GM19467 (cell line): ENCODE measurements around the gene EXD3.

ENCODE experiments used
- ATAC-seq: cut with Tn5 transposase; IDR thresholded peaks from one replicate; pipeline ENCODE4 v1.9.1; 2021; ENCODE audit warnings: mild to moderate bottlenecking, moderate library complexity; ENCODE audit not compliant: unreplicated experiment

EXD3 gene

DNA sequence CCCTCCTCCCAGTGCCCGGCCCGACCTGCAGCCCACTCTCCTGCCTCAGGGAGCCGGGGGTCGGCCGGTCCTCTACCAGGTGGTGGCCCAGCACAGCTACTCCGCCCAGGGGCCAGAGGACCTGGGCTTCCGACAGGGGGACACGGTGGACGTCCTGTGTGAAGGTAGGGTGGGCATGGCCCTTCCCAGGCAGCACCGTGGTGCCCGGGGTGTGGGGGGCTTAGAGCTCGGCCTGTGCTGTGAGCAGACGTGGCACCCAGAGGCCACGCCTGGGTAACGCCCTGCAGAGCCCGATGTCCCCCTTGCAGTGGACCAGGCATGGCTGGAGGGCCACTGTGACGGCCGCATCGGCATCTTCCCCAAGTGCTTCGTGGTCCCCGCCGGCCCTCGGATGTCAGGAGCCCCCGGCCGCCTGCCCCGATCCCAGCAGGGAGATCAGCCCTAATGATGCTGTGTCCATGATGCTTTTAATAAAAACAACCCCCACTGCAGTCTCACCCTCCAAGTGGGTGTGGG, 11.0 kb upstream of the EXD3 start:
- ATAC-seq: no peak

DNA sequence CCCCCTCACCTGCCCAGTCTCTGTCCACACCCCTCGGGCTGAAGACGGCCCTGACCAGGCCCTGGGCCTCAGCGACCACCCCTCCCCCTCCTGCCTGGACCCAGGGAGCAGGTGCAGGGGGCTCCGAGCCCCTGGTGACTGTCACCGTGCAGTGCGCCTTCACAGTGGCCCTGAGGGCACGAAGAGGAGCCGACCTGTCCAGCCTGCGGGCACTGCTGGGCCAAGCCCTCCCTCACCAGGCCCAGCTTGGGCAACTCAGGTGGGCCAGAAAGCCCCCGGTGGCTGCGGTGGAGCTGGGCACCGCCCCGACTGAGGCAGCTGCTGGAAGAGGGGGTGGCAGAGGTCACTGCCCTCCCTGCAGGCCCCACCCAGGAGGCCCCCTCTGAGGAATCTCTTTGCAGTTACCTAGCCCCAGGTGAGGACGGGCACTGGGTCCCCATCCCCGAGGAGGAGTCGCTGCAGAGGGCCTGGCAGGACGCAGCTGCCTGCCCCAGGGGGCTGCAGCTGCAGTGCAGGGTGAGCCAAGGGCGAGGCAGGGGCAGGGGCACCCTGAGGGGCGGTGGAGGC, 10.5 kb upstream of the EXD3 start:
- ATAC-seq: no peak

DNA sequence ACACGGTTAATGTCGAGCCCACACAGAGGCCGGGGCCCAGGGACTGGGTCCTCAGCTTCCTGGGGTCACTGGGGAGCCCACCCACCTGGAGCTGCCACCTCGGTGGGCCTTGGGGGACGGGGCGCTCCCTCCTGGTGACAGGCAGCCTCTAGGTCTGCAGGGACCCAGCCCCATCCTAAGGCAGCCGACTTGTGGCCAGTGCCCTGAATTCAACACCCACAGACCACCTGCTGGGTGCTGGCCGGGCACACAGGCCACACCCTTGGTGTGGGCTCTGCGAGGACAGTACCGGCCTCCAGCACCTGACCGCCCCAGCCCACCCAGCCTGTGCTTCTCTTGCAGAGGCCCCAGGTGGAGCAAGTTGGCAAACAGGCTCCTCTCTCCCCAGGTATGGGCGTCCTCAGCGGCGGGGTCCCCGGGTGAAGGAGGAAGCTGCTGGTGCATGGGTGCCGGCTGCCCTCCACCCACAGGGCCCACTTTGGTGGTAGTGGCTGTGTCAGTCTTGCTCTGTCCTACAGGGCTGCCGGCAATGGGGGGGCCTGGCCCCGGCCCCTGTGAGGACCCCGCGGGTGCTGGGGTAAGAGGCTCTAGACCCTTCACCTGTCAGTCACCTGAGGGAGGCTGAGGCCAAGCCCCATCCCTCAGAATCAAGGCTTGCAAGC, 9.9 kb upstream of the EXD3 start:
- ATAC-seq: no peak

DNA sequence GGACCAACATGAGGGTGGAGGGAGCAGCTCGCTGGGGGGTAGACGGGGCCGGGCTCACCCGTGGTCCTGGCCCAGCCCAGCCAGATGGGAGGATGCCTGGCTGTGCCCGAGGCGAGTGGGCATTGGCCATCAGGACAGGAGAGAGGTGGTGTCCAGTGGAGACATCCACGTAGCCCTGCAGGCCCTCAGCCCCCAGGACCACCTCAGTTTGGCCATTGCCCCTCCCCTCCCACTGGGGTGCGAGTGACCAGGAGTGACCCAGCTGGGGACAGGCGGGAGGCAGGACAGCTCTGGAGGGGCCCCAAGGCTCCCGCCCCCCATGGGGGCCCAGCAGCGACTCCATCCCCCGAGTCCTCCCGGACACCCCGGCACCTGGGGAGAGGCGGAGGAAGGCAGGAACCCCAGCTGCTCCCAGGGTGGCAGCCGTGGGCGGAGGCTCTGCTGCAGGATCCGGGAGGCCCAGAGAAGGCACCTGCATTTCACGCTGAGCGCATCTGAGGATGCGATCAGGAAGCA, 8.5 kb upstream of the EXD3 start:
- no peak for ATAC-seq

DNA sequence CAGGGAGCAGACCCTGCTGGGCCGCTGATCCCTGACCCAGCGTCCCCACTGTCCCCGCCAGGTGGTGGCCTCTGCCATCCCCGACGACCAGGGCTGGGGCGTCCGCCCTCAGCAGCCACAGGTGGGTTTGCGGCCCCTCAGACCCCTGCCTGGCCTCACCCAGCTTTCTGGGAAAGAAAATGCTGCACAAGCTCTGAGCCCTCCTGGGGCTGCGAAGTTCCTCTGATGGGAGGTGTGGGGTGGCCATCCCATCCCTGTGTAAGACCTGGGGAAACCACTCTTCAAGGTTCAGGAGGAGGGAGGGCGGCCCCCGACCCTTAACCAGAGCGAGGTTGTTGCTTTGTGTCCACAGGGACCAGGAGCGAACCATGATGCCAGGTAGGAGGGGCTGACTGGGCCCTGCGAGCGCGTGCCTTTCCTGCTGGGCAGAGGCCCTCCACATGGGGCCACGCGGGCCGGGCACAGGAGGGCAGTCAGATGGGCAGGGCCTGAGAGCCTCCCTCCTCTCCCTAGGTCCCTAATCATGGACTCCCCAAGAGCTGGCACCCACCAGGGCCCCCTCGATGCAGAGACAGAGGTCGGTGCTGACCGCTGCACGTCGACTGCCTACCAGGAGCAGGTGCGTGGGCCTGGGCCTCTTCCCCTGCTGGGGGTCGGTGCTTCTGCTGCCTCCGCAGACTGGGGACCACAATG, 7.9 kb upstream of the EXD3 start:
- ATAC-seq: no peak

DNA sequence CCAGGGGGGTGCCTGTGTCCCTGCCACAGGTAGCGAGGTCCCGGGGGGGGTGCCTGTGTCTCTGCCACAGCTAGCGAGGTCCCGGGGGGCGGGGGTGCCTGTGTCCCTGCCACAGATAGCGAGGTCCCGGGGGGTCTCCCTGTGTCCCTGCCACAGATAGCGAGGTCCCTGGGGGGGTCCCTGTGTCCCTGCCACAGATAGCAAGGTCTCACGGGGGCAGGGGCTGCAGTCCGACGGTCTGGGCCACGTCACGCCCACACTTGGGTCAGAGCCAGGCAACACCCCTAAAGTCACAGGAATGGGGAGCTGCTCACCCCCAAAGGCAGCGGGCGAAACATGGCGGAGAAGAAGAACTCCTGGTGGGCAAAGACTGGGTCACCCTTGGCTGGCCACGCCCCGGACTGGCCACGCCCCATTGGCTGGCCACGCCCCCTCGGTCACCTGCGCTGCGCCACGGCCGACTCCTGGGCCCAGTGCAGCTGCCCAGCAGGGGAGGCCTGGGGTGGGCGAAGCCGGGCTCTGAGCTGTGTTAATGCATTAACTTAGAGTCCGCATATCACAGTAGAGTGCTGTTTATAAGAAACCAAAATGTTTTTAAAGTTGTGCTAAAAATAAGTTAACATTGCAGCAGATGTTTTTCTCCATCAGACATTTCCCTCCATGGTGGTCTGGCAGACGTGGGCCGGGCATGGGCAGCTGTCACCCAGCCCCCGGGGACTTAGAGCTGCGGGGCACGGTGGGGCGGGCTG, 7.2 kb upstream of the EXD3 start:
- ATAC-seq: no peak

DNA sequence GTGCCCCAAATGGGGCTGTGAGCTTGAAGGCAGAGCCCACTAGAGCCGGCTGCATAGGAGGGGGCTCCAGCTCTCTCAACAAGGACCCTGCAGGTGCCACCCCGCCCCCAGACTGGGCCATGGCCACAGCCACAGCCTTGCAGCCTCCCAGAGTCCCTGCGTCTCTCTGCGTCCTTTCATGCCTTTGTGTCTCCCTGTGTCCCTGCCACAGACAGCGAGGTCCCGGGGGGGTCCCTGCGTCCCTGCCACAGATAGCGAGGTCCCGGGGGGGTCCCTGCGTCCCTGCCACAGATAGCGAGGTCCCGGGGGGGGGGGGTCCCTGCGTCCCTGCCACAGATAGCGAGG, 6.6 kb upstream of the EXD3 start:
- ATAC-seq: no peak

DNA sequence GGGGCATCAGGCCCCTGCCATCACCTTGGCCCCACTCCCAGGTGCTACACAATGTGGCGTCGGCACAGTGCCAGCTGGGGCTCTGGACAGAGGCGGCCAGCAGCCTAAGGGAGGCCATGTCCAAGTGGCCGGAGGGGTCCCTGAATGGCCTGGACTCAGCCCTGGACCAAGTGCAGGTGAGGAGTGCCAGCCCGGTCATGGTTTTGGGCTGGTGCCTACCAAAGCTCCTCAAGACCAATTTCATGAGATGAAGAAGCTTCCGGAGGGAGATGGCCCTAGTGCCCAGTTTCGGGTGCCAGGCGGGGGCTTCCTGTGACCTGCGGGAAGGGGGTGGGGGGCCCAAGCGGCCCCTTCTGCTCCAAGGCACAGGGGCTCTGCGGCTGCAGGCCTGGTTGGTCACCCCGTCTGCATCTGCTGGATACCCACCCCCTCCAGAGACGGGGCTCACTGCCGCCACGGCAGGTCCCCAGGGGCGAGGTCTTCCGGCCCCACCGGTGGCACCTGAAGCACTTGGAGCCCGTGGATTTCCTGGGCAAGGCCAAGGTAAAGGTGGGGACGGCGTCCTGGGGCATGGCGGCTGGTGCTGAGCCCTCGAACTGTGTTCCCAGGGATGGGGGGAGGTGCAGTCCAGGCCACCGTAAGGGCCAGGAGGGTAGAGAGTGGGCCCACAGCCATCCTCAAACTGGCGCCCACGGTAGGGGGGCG, 6.0 kb upstream of the EXD3 start:
- no peak for ATAC-seq

DNA sequence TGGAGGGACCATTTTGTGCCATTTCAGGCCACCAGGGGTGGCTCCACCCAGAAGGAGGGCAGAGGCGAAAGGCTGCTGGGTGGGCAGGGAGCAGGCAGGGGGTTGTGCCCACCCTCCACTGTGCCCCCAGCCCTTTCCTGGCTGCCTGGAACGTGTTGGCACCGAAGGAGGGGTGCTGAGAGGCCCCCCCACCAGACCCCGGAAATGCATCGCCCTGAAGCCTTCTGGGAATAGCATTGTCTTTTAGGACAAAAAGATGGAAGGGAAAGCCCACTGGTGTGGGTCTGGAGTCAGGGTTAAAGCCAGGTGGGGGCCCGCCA, 5.3 kb upstream of the EXD3 start:
- ATAC-seq: no peak

DNA sequence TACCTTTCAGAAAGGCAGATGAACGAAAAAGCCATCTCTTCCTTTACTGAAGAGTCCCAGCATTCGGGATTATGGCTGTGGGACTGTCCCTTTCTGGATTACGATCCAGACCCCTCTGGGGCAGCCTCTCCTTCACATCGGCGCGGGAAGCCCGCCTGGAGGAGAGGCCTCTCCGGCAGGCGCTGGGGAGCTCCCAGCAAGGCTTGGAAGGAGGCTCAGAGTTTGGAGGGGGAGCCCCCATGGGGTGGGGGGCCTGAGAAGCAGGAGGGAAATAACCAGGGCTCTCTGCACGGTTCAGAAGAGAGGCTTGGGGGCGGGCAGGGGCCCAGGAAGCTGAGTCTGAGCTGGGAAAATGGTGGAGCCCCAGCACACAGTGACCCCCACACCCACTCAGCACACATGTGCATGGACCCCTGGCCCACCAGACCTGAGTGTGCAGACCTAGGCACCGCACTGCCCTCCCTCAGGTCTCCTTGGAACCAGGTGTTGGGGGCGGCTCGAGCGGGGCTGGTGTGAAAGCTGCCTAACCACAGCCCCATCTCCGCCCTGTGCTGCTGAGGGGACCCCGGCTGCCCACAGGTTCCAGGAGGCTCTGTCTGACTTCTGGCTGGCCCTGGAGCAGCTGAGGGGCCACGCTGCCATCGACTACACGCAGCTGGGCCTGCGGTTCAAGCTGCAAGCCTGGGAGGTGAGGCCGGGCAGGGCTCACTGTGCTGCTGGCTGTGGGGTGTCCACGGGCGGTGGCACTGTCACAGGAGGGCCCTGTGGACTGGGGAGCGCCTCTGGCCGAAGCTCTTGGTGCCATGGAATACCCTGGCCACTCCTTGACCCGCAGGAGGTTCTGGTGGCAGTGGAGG, 4.7 kb upstream of the EXD3 start:
- no peak for ATAC-seq

DNA sequence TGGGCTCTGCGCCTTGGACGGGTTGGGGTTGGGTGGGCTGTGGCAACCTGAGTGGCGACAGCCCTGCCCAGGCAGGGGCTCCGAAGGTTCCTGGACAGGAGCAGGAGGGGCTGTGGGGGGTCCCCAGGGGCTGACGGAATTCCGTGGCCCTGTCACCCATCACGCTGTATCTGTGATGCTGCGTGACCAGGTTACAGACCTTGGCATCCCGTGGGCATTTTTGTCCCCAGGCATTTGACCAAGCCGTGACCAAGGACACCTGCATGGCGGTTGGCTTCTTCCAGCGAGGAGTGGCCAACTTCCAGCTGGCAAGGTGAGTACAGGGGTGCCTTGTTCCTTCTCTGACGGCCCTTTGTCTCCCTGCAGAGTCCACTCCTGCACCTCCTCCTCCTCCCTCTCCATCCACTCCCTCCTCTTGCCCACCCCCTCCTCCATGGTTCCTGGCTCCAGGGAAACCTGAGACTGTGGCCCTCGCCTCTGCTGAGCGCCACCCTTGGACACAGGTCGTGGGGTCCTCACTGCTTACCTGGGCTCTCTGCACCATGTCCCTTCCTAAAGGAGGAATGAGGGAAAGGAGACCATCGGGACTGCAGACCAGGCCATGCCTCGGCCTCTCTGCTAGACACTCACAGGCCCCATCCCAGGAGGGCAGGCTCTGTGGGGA, 3.2 kb upstream of the EXD3 start:
- ATAC-seq: no peak

DNA sequence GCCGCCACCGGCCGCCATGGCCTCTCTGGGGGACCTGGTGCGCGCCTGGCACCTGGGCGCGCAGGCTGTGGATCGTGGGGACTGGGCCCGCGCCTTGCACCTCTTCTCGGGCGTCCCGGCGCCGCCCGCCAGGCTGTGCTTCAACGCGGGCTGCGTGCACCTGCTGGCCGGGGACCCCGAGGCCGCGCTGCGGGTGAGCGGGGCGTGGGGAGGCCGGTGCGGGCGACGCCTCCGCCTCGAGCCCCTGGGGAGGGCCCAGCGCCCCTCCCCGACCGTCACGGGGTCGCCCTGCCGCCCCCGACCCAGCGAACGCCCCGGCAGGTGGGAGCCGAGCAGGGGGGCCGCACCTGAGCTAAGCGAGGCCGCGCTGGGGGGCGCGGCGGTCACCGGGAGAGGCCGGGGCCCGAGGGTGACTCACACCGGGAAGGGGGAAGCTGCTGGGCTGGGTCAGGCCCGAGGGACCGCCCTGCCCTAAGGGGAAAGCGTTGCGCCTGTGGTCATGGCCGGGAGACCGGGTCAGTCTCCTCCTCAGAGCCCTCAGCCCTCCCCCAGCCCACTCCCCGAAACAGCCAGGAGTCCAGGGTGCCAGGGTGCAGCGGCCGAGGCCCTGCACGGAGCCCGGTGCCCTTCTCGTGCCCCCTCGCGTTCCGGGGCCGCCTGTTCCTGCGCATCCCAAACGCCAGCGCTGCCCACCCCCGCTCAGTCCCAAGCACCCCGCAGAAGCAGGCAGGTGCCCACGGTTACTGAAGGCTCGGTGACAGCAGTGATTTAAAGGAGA, 741 bp upstream of the EXD3 start:
- ATAC-seq: no peak

DNA sequence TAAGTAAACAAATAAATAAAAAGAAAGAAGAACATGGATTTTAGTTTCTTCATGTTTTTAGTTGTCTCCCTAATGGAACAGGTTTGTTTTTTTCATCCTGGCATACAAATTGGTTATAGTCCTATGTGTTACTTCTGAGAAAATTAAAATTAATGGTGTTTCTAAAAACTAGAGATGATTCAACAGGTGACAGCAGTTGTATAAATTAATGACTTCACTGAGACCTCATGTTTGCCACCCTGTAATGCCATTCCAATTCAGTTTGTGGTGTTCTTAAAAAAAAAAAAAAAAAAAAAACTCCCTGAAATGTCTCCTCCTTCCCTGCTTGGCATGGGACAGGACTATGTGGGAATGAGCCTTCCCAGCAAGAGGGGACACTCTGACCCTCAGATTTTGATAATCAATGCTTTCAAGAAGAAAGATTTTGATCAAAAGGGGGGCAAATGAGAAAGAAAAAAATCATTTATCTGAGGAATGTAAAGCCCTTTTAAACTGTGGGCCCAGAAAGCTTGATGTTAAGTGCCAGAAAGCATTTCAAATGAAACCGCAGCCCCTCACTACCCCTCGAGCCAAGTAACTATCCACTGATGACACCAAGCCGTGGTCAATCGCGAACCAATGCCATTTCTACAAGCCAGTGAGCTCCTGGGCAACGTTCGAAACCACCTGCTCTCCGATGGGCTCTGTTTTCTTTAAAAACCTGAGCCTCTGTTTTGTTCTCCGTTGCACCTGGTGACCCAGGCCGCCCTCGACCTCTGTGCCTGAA, 941 bp downstream of the EXD3 start:
- no peak for ATAC-seq

DNA sequence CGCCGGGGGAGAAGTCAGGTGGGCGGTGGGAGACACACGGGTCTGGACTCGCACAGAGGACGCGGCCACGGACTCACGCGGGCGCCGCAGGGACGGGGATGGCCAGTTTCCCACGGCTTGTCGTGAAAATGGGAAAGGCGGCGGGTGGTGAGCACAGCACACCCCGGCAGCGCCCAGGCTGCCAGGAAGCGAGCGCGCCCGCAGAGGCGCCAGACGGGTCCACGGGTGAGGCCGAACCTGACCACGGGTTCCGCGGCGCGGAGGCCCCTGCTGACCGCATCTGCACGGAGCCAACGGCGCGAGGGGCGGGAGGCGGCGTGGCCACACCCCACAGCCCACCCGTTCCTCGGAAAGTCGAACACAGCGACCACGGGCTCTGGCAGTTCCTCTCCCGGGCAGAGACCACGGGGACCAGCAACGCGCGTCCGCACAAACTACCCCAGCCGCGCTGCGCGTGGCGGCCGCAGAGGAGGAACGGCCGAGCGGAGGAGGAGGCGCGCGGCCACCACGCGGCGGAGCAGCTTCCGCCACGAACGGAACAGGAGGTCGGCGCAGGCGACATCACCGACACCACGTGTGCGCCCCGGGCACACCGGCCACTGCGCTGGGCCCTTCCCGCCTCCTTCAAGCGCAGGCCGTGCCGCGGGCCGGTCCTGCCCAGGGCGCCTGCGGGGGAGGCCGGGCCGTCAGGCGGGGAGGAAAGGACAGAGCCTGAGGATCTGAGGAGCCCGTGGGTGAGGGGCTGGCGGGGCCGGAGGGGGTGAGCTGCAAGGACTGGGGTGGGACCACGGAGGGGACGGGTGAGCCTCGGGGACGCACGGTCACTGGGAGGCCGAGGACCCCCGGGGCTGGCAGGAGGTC, 5.6 kb downstream of the EXD3 start:
- ATAC-seq: no peak

DNA sequence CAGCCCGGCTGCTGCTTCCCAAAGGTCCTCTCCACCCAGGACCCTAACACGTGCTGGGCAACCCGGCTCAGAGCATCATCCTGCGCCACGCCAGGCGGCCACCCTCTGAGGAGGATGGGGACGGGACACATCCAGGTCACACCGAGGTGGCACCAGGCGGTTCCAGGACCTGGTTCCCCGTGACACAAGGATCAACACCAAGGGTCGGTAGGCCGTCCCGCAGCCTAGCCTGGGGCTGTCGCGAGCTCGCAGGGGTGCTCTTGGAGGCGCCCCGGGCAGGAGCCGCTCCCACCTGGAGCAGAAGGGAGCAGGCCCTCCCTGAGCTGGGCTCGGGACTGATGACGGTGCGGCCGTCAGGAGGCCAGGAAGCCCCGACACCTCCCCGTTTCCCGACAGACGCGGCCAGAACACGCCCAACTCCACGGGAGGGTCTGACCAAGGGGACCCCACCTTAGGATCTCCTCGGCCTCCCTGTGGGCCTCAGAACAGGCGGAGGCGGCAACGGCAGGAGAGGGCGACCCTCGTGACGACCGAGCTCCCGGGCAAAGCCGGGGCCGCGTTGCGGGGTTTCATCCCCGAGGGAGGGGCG, 6.3 kb downstream of the EXD3 start:
- no peak for ATAC-seq

DNA sequence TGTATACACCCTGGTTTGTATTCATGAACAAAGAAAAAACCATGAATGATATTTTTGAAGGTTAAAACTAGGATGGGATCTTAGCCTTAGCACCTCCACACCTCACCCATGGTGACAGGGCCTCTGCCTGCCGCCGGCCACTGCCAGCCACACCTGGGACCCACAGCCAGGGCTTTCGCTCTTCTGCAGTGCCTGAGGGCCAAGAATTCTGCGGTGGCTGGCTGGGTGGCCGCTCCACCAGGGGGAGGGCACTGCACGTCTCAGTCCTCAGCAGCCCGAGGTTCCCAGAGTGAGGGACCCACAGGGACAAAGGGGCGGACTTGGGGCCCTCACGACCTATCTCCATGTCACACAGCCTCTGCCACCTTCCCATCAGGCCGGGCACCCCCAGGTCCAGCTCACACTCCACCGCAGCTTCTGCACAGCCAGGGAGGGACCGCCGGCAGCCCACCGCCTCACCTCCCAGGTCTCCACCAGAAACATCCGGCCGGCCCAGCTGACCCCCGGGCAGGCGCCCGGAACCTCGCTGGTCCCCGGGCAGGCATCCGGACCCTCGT, 6.9 kb downstream of the EXD3 start:
- no peak for ATAC-seq
